ENCODE results near the gene OR10P1.
A peak's percentile ranks its signal among the peaks of the same experiment; 100 is the strongest.

OR10P1 gene

DNA sequence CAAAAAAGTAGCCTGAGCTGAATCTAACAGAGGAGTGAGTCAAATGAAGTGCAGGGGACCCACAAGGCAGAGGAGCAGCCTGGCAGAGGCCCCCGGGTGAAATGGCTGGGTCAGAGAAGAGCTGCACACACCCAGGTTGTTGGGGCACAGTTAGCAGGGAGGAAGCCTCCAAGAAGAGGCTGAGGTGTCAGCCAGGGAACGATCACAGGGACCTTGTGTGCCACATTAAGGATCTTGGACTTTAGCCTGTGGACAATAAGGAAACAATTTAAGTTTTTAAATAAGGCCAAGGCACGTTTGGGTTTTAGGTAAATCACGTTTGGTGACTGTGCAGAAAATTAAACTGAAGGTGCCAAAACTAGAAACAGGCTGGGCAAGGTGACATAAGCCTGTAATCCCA lies 35.1 kb downstream of the OR10P1 start:
- Histone ChIP-seq H3K79me2 (ENCODE audit: insufficient read depth, low read length) (no peaks in the 10 kb centered on the region), H3K36me3 (ENCODE audit: low read length) (no peaks in the 10 kb centered on the region), H2AFZ (ENCODE audit: low read depth, low read length, severe bottlenecking) (no peak overlapping the region), H3K4me2 (ENCODE audit: low read depth, low read length, poor library complexity, severe bottlenecking) (no peak overlapping the region), H3K9me3 (ENCODE audit: insufficient read depth, low read length) (no peaks in the 10 kb centered on the region), H3K4me3 (ENCODE audit: insufficient read depth, low read length, poor library complexity, severe bottlenecking) (no peak overlapping the region), H3F3A (ENCODE audit: insufficient read depth) (no peaks in the 10 kb centered on the region), H3K27me3 (ENCODE audit: low read length) (no peaks in the 10 kb centered on the region), H3K9ac (ENCODE audit: low read length) (no peak overlapping the region), H3K27ac (ENCODE audit: low read depth, low read length) (no peak overlapping the region), H3K9me2 (replicated peaks; ENCODE audit: insufficient read depth, low read length) (no peaks in the 10 kb centered on the region), H4K20me1 (ENCODE audit: low read depth, low read length) (no peaks in the 10 kb centered on the region)
- TF ChIP-seq, protein P1, sequence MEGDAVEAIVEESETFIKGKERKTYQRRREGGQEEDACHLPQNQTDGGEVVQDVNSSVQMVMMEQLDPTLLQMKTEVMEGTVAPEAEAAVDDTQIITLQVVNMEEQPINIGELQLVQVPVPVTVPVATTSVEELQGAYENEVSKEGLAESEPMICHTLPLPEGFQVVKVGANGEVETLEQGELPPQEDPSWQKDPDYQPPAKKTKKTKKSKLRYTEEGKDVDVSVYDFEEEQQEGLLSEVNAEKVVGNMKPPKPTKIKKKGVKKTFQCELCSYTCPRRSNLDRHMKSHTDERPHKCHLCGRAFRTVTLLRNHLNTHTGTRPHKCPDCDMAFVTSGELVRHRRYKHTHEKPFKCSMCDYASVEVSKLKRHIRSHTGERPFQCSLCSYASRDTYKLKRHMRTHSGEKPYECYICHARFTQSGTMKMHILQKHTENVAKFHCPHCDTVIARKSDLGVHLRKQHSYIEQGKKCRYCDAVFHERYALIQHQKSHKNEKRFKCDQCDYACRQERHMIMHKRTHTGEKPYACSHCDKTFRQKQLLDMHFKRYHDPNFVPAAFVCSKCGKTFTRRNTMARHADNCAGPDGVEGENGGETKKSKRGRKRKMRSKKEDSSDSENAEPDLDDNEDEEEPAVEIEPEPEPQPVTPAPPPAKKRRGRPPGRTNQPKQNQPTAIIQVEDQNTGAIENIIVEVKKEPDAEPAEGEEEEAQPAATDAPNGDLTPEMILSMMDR (IDR thresholded peaks at IDR 0.05; ENCODE audit: insufficient read depth, low read length, poor library complexity, severe bottlenecking) = no peak
- no peak for TF ChIP-seq EZH2phosphoT487 (conservative IDR thresholded peaks at IDR 0.05; ENCODE audit: low read length)

DNA sequence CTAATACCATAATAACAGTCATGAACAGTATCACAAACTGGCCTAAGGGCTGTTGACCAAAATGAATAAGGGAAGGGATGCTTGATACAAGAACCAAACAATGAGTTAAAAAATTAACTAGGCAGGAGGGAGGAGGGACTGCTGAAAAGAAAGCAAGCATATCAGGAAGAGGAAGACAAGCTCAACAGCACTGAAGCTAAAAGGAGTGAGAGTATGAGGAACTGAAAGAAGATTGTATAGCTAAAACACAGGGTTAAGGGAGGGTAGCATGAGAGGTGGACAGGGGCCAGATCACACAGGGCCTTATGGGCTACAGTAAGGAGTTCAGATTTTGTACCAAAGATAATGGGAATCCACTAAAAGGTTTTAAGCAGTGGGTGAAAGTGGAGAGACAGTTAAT lies 36.9 kb downstream of the OR10P1 start:
- H3K9me3 ChIP-seq (ENCODE audit: insufficient read depth, low read length) = no peaks in the 10 kb centered on the region
- TF ChIP-seq, protein P1 (IDR thresholded peaks at IDR 0.05; ENCODE audit: insufficient read depth, low read length, poor library complexity, severe bottlenecking) = no peak
- TF ChIP-seq EZH2phosphoT487 (conservative IDR thresholded peaks at IDR 0.05; ENCODE audit: low read length) = no peak
- H3K4me3 ChIP-seq (ENCODE audit: insufficient read depth, low read length, poor library complexity, severe bottlenecking) = peak overlapping the region; percentile 13
- no peaks in the 10 kb centered on the region for H3K27me3 ChIP-seq (ENCODE audit: low read length)
- H3K36me3 ChIP-seq (ENCODE audit: low read length) = no peaks in the 10 kb centered on the region
- H4K20me1 ChIP-seq (ENCODE audit: low read depth, low read length) = no peaks in the 10 kb centered on the region
- H3K9me2 ChIP-seq (replicated peaks; ENCODE audit: insufficient read depth, low read length) = no peaks in the 10 kb centered on the region
- no peaks in the 10 kb centered on the region for H3F3A ChIP-seq (ENCODE audit: insufficient read depth)
- peak overlapping the region; percentile 69 for H3K27ac ChIP-seq (ENCODE audit: low read depth, low read length)
- H2AFZ ChIP-seq (ENCODE audit: low read depth, low read length, severe bottlenecking) = peak overlapping the region; percentile 87
- no peaks in the 10 kb centered on the region for H3K79me2 ChIP-seq (ENCODE audit: insufficient read depth, low read length)
- H3K4me2 ChIP-seq (ENCODE audit: low read depth, low read length, poor library complexity, severe bottlenecking) = peak overlapping the region; percentile 52
- no peak overlapping the region; the same call in 1 of the 2 replicates for H3K9ac ChIP-seq (ENCODE audit: low read length)

DNA sequence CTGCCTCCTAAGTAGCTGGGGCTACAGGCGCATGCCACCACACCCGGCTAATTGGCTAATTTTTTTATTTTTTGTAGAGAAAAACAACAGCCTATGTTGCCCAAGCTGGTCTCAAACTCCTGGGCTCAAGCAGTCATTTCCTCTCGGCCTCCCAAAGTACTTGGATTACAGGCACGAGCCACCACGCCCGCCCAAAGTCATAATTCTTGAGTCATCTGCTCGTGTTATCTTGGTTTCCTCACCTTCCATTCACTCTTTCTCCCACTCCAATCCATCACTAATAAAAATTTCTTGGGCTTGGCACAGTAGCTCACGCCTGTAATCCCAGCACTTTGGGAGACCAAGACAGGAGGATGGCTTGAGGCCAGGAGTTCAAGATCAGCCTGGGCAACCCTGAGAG lies 39.0 kb downstream of the OR10P1 start:
- H3F3A ChIP-seq (ENCODE audit: insufficient read depth) = no peaks in the 10 kb centered on the region
- H3K27ac ChIP-seq (ENCODE audit: low read depth, low read length) = no peak overlapping the region
- H3K36me3 ChIP-seq (ENCODE audit: low read length) = no peaks in the 10 kb centered on the region
- H3K4me3 ChIP-seq (ENCODE audit: insufficient read depth, low read length, poor library complexity, severe bottlenecking) = no peak overlapping the region
- H3K4me2 ChIP-seq (ENCODE audit: low read depth, low read length, poor library complexity, severe bottlenecking) = no peak overlapping the region
- no peak overlapping the region for H2AFZ ChIP-seq (ENCODE audit: low read depth, low read length, severe bottlenecking)
- no peaks in the 10 kb centered on the region for H3K79me2 ChIP-seq (ENCODE audit: insufficient read depth, low read length)
- no peaks in the 10 kb centered on the region for H3K9me2 ChIP-seq (replicated peaks; ENCODE audit: insufficient read depth, low read length)
- H3K27me3 ChIP-seq (ENCODE audit: low read length) = 0 out of 2 replicates have a peak, but pooled peaks cover 1% of the 10 kb centered on the region
- H3K9me3 ChIP-seq (ENCODE audit: insufficient read depth, low read length) = no peaks in the 10 kb centered on the region
- no peak for TF ChIP-seq EZH2phosphoT487 (conservative IDR thresholded peaks at IDR 0.05; ENCODE audit: low read length)
- TF ChIP-seq, protein P1 (IDR thresholded peaks at IDR 0.05; ENCODE audit: insufficient read depth, low read length, poor library complexity, severe bottlenecking) = no peak
- H3K9ac ChIP-seq (ENCODE audit: low read length) = no peak overlapping the region
- no peaks in the 10 kb centered on the region for H4K20me1 ChIP-seq (ENCODE audit: low read depth, low read length)
